GM19468 (cell line): Measurements from ENCODE around the gene B2M.

Experiments used
- ATAC-seq: cut with Tn5 transposase; IDR thresholded peaks from one replicate; pipeline ENCODE4 v1.9.1; 2021; ENCODE audit warnings: mild to moderate bottlenecking, moderate library complexity, moderate number of reproducible peaks; ENCODE audit not compliant: unreplicated experiment; ENCODE audit errors: extremely low read depth

The B2M gene

DNA sequence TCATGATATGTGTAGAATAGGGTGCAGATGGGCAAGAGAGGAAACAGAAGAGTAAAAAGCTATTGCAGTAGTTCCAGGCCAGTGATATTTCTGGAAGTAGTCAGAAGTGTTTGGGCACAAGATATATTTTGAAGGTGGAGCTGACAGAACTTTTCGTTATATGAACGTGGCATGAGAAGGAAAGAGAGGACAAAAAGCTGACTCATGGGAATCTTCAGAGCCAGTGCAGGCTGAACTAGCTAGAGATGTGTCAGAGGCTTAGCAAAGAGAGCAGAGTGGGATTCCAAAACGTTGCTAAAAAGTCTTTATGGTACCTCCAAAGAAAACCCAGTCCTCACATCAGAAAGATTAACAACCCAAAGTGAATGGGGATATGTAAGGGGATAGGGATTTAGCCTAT lies 53.7 kb downstream of the B2M start:
- no peak for ATAC-seq
